ENCODE measurements around the gene CERKL.
A peak's percentile ranks its signal among the peaks of the same experiment; 100 is the strongest.

CERKL gene

DNA sequence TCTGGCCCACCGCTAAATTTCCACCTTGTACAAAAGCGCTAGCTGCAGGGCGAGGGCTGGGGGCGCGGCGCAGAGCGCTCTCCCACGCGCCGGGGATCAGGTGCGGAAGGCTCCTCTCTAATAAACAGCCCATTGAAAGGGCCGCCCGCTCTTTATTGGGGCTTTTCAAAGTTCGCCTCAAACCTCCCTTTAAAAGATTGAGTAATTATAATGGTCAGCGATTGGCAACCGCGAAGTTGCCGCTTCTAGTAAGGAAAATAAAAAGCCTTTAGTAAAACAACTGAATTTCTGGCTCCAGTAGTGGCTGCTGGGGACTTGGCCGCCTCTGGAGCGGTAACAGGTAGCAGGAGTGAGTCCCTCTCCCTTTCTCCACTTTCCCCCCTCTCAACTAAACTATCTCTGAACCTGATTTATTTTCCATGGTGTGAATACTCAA, 22.7 kb upstream of the CERKL start:
- in situ Hi-C loops (cut with HindIII; ENCODE audit: low pct_ligation_motif_present, low pct_unique_long_range_greater_than_20kb, low sequenced_read_pairs), result no loop called here
- DNase-seq, result no peak

DNA sequence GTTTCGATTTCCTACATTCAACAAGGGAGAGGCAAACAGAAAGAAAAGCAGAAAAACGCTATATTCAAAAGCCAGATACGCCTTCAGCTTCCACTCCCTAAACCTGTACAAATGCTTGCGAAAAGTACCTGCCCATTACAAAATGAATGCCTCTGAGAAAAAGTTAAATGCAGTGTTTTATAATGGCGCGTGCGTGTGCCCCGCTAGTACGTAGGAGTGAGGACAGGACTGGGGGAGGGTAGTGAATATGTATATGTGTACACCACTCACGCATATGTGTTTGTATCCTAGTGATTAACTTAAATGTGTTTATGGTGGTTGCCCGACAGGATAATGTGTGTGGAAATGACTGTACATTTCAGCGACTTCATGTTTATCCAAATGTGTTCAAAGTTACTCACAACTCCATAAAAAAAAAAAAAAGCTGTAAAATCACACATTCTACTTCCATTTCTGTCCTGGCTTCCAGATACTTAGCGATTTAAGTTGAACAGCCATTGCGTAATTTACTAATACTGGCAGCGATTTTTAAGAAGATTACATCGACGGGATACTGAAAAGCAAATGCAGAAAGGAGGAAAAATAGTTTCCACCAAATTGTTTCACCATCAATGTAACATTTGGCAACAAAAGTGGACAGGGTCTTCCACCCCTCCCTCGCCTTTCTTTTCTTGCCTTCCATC, 22.1 kb upstream of the CERKL start:
- in situ Hi-C loops (cut with HindIII; ENCODE audit: low pct_ligation_motif_present, low pct_unique_long_range_greater_than_20kb, low sequenced_read_pairs), result no loop called here
- DNase-seq, result no peak

DNA sequence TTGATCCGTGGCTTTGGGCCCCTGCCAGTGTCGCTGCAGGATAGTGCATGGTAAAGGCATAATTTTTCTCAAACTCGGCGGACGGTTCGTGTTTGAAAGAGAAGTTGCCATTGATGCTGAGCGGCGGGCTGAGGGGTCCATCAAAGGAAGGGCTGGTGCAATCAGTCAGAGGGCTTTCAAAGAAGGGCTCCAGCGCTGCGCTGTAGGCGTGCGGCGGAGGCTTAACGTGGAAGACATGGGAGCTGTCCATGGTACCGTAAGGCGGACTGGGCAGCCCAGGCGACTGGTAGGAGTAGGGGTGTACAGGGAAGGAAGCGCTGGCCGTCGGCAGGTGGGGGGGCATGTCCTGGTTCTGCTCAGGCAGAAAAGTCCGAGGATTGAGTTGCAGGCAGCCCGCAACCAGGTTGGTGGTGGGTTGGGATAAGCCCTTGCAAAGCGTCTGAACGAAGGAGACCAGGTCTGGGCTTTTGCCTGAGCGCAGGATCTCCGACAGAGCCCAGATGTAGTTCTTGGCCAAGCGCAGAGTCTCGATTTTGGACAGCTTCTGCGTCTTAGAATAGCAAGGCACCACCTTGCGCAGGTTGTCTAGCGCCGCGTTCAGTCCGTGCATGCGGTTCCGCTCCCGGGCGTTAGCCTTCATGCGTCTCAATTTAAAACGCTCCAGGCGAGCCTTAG, 21.1 kb upstream of the CERKL start:
- peak; percentile 63 for DNase-seq
- in situ Hi-C loops (cut with HindIII; ENCODE audit: low pct_ligation_motif_present, low pct_unique_long_range_greater_than_20kb, low sequenced_read_pairs), result no loop called here

DNA sequence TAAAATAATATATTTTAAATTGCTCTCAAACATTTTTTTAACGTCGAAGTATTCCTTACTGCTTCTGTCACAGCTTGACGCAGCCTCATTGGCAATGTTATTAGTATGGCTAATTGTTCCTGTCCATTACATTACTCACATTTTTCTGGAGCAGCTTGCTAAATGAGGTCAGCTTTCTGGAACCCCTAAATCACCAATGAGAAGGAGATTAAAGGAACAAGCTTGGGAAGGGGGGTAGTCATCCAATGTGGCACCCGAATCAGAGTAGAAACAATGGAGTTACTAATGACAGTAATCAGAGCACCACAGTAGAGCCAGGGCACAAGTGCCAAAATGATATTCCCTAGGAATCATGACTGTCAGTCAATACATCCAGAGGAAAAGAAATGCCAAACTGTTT, 18.3 kb upstream of the CERKL start:
- in situ Hi-C loops (cut with HindIII; ENCODE audit: low pct_ligation_motif_present, low pct_unique_long_range_greater_than_20kb, low sequenced_read_pairs), result no loop called here
- no peak for DNase-seq

DNA sequence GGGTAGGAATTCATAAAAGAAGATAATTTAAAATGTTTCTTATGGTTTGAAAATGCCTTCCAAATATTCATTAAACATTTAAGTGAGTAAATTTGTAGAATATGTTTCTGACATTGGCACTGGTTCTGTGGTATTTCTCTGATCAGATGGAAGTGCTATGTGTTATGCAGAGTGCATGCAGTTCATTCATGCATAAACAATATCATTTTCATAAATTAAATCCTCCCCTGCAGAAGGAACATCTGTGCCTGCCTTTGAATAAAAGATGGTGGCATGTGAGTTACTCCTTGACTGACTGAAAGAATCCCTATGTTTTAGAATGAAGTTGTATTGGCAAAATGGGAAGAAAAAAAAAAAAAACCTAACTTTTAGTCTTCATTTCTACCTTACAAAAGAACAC, 17.6 kb upstream of the CERKL start:
- DNase-seq, result no peak
- in situ Hi-C loops (cut with HindIII; ENCODE audit: low pct_ligation_motif_present, low pct_unique_long_range_greater_than_20kb, low sequenced_read_pairs), result no loop called here

DNA sequence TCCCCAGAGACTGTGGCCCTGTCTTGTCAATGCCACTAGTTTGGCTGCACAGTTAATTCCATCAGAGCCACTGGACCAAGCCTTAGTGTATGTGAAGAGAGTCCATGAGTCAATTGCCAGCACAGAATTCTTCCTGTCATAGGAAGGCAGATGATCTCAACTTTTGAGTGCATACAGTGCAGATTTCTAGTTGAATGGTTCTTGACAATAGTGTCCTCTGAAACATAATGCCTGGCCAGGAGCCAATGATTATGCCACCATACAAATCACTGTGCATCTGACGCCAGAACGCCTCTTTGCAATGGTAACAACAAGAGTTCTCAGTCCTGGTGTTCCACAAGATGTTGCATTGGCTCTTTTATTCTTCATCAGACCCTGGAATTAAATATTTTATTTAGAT, 16.3 kb upstream of the CERKL start:
- DNase-seq, result no peak
- in situ Hi-C loops (cut with HindIII; ENCODE audit: low pct_ligation_motif_present, low pct_unique_long_range_greater_than_20kb, low sequenced_read_pairs), result no loop called here

DNA sequence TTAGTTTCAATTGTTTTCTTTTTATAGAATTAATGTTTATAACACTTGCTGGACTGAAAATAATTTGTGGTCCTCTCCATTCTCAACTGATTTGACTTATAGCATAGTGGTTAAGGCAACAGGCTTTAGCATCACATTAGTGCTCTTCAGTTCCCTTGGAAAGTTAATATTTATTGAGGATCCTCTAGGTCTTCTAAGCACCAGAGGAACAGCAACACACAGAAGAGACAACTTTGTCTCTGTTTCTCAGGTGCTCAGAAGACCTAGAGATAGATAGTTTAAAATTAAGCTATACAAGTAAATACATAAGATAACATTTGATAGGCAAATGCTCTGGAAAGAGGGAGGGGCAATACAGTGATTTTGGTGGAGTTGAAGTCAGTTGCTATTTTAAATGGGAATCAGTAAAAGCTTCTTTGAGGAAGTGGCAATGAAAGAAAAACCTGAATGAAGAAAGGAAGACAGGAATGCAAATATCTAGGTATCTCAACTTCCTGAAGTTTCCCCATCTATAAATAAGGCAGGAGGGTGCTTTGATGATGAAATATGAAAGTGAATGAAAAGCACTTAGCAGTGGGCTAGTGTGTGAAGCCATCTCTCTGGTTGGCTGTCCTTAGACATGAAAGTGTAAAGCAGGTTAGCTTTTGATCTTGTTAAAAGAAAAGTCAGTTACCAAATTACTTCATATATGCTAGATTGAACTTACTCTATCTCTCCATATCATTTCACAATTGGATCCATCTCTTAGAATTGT, 15.5 kb upstream of the CERKL start:
- in situ Hi-C loops (cut with HindIII; ENCODE audit: low pct_ligation_motif_present, low pct_unique_long_range_greater_than_20kb, low sequenced_read_pairs), result no loop called here
- no peak for DNase-seq

DNA sequence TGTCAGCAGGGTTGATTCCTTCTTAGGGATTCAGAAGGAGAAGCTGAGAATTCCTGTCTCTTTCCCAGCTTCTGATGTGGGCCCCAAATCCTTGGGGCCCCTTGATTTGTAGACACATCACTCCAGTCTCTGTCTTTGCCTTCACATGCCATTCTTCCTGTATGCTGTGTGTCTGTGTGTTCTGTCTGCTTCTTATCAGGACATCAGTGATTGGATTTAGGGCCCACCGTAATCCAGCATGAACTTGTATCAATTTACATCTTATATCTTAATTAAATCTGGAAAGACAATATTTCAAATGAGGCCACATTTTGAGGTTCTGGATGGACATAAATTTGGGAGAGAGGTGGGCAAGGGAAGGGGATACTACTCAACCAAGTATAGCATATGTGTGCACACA, 13.7 kb upstream of the CERKL start:
- DNase-seq, result no peak

DNA sequence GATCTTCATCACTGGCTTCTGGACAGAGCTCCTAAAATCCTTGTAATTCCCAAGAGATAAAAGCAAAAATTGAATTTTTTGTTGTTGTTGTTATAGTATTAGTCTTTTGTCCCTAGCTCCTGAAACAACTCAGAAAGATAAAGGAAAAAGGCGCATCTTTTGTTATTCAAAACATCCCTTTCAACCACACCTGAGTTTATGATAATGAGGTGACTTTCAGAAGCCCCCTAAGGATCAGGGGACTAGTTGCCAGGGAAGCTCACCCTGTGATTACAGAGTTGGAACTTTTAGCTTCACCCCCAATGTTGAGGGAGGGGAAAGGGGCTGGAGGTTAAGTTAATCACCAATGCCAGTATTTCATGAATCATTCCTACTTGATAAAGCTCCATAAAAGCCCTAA, 10.3 kb upstream of the CERKL start:
- no peak for DNase-seq
- in situ Hi-C loops (cut with HindIII; ENCODE audit: low pct_ligation_motif_present, low pct_unique_long_range_greater_than_20kb, low sequenced_read_pairs), result no loop called here

More for the DNA sequence above, 13.7 kb upstream of the CERKL start:
- in situ Hi-C loops (cut with HindIII; ENCODE audit: low pct_ligation_motif_present, low pct_unique_long_range_greater_than_20kb, low sequenced_read_pairs), result no loop called here

DNA sequence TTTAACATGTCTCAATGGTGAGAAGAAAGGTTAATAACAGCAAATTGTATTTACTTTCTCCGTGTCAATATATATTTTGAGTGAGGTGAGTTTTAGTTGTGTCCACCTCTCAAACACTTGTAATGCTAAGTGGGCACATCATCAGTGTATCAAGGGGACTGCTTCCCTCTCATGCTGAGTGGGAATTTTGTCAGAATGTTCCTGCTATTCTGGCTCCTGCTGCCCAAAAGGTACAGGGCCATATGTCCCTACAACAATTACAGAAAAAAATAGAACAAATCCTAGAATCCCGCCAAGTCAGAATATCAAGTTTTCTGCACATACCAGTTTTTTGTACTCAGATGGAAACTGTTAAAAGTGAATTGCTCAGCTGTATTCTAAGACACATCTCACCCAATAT, 5.4 kb upstream of the CERKL start:
- DNase-seq, result no peak
- in situ Hi-C loops (cut with HindIII; ENCODE audit: low pct_ligation_motif_present, low pct_unique_long_range_greater_than_20kb, low sequenced_read_pairs), result no loop called here

DNA sequence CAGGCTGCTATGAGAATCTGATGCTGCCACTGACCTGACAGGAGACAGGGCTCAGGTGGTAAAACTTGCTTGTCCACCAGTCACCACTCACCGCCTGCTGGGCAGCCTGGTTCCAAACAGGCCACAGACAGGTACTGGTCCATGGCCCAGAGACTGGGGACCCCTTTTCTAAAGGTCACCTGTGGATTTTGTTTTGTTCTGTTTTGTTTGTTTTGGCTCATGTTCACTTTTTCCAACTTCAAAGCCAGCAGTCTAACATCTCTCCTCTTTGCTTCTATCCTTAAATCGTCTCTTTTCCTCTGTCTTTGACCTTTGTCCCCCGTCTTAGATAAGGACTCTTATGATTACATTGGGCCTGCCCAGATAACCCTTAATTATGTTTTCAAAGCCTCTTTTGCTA, 3.3 kb upstream of the CERKL start:
- in situ Hi-C loops (cut with HindIII; ENCODE audit: low pct_ligation_motif_present, low pct_unique_long_range_greater_than_20kb, low sequenced_read_pairs), result no loop called here
- DNase-seq, result no peak

DNA sequence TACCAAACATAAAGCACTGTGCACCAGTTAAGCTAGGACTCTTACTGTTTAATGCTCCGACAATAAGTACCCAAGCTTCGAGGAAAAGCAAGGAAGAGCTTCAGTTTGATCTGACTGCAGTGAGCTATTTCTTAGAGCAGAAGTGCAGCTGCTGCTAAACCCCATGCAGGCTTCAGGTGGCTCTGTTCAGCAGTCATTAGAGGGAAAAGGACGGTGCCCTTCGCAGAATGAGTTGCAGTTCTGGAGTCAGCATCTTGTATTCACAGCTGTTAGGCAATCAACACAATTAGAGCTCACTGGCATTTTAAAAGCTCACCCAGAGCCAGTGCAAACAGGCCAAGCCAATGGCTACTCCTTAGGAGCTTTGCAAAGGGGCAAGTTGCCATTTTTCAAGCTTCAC, 1.5 kb upstream of the CERKL start:
- no peak for DNase-seq
- in situ Hi-C loops (cut with HindIII; ENCODE audit: low pct_ligation_motif_present, low pct_unique_long_range_greater_than_20kb, low sequenced_read_pairs), result no loop called here

DNA sequence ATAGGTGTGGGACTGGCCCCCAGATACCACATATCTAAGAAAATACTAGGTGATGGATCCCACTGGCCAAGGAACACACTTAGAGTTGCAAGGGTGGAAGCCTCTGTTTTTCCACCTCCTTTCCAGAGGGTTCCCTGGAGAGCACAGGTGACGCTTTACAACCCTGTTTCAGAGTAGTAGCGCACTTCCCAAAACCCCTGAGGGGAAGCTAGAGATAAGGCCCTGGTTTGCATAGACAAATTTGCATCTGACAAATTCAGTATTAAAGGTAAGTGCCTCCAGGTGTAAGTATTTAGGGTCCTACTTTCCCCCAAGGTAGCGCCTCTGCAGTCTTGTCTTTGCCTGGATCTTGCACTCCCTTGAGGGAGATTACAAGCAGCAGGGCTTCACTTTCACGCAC, 474 bp upstream of the CERKL start:
- DNase-seq, result no peak
- in situ Hi-C loops (cut with HindIII; ENCODE audit: low pct_ligation_motif_present, low pct_unique_long_range_greater_than_20kb, low sequenced_read_pairs), result no loop called here

DNA sequence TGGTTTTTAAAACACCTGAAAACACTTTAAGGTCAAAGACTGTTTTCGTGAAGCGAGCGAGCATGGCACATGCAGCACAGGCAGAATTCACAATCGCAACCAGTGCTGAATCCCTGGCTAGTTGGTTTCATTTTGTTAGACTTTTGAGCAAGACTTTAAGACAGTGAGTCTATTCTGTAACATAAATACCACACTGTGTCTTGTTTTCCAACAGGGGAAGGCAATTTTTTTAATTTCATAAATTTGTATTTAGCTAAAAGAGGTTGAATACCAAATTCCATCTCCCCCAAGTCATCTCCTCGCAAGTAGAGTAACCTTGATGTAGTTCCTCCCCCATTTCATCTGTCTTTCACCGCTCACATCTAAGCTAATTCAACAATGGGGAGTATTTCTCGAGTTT, 1.4 kb downstream of the CERKL start:
- DNase-seq, result no peak
- in situ Hi-C loops (cut with HindIII; ENCODE audit: low pct_ligation_motif_present, low pct_unique_long_range_greater_than_20kb, low sequenced_read_pairs), result no loop called here

DNA sequence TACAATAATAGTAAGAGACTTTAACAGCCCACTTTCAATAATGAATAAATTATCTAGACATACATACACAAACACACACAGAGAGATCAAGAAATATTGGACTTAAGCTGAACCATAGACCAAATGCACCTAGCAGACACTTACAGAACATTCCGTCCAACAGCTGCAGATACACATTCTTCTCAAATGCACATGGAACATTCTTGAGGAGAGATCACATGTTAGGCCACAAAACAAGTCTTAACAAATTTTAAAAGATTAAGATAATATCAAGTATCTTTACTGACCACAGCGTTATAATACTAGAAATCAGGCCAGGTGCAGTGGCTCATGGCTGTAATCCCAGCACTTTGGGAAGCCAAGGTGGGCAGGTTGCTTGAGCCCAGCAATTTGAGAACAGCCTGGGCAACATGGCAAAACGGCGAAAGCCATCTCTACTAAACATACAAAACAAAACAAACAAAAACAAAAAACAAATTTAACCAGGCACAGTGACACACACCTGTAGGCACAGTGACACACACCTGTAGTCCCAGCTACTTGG, 7.4 kb downstream of the CERKL start:
- no peak for DNase-seq
- in situ Hi-C loops (cut with HindIII; ENCODE audit: low pct_ligation_motif_present, low pct_unique_long_range_greater_than_20kb, low sequenced_read_pairs), result no loop called here

DNA sequence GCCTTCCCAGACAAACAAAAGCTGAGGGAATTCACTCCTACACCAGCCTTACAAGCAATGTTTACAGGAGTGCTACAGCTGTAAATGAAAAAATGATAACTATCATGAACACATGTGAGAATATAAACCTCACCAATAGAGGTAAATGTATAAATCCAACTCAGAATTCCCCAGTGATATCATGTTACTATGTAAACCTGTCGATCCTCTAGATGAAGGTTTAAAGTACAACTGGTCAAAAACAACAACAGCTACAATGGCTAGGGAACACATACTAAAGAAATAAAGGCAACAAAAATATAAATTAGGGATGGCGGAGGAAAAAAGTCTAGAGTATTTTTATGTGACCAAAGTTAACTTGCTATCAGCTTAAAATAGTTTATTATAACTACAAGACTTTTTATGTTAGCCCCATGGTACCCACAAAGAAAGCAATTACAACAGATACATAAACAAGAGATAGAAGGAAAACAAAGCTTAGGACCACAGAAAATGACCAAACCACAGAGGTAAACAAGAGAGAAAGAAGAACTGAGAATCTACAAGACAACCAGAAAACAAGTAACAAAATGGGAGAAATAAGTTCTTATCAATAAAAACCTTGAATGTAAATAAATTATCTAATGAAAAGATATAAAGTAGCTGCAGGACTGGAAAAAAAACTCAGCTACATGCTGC, 8.3 kb downstream of the CERKL start:
- no peak for DNase-seq
- in situ Hi-C loops (cut with HindIII; ENCODE audit: low pct_ligation_motif_present, low pct_unique_long_range_greater_than_20kb, low sequenced_read_pairs), result no loop called here

DNA sequence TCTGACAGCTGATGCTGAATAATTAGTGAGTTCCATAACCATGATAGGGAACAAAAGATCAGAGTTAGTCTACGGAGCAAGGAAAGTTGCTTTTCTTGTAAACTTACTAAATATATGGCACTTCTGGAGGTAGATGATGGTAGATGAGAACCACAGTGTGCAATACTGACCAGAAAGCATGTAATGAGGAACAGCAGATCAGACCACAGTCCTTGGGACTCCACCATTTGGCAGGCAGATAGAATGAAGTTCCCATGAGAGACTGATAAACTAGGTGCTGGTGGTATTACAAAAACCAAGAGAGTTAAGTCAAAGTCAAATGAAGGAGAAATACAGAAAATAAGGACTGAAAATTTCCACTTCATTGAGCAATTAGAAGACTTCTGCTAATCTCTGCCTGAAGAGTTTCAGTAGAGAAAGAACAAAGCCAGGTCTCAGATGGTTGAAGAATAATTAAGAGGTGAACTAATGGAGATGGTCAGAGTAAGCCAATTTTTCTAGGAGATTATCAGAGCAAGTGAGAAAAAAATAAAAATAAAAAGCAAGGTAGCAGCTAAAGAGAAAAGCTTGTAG, 10.4 kb downstream of the CERKL start:
- DNase-seq, result no peak
- in situ Hi-C loops (cut with HindIII; ENCODE audit: low pct_ligation_motif_present, low pct_unique_long_range_greater_than_20kb, low sequenced_read_pairs), result no loop called here

DNA sequence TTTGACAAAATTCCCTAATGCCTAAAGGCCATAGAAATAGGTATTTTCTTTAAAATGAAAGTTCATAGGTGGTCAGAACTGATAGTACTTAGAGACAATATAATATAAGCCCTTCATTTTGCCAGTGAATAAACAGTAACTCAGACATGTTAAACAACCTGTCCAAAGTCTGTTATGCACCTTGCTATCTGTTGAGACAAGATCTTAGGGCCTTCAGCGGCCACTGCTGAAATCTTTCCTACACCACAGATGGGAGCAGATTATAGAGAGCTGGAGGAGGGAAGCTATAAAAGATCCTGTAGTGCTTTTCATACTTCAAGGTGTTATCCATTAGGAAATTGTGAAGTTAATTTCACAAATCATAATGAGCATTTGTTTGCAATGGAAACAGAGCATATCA, 13.8 kb downstream of the CERKL start:
- no peak for DNase-seq
- in situ Hi-C loops (cut with HindIII; ENCODE audit: low pct_ligation_motif_present, low pct_unique_long_range_greater_than_20kb, low sequenced_read_pairs), result no loop called here

DNA sequence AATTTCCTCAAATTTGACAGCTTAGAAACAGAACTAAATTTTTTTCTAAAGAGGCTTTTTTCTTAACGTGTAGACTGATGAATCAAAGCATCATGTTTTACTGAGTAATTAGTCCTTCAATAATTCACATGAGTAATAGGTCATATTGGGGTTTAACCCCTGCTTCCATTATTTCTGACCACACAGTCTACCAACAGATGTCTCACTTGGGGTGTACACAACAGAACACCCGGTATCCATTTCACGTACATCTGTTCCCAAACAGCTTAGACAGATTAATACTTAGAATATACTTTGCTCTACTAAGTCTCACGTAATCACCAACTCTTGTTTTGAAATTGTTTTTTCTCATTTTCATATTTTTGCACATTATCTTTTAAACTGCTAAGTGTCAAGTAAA, 14.8 kb downstream of the CERKL start:
- in situ Hi-C loops (cut with HindIII; ENCODE audit: low pct_ligation_motif_present, low pct_unique_long_range_greater_than_20kb, low sequenced_read_pairs), result no loop called here
- DNase-seq, result no peak

Data from ACHN (cell line).